Neural cell (in vitro differentiated cells): ENCODE results near the gene LUC7L3. TPM values are rescaled to one million over a fixed set of nuclear protein-coding genes. Genes with fewer than 3 reads are reported as not detected.

ENCODE experiments used
- H2AFZ ChIP-seq: fragments of 200-600, 300-800 bp; sonication (generic), shearing (Covaris generic); 2 replicates; pipeline ENCODE4 v1.6.0; 2014; ENCODE audit warnings: low read depth, mild to moderate bottlenecking, antibody characterized with exemption, low read length, moderate library complexity
- H3F3A ChIP-seq: fragments of 200-600 bp; shearing (Covaris generic); 2 replicates; pipeline ENCODE4 v1.6.1; 2016; ENCODE audit warnings: mild to moderate bottlenecking, moderate library complexity, mixed read lengths, antibody characterized with exemption, low read length; ENCODE audit not compliant: insufficient read depth, poor library complexity, severe bottlenecking
- H3K27ac ChIP-seq: fragments of 200-600, 300-800 bp; sonication (generic), shearing (Covaris generic); 2 replicates; pipeline ENCODE4 v1.5.1; 2014; ENCODE audit warnings: mild to moderate bottlenecking, low read length, moderate library complexity
- H3K27me3 ChIP-seq: fragments of 300-800, 200-600 bp; sonication (generic), shearing (Covaris generic); 2 replicates; pipeline ENCODE4 v1.6.0; 2014; ENCODE audit warnings: mild to moderate bottlenecking, low read depth, low read length, moderate library complexity; ENCODE audit not compliant: insufficient read depth
- H3K36me3 ChIP-seq: fragments of 300-800, 200-600 bp; sonication (generic), shearing (Covaris generic); 2 replicates; pipeline ENCODE4 v1.5.1; 2014; ENCODE audit warnings: mild to moderate bottlenecking, antibody characterized with exemption, low read length, moderate library complexity; ENCODE audit not compliant: insufficient read depth
- H3K4me2 ChIP-seq: fragments of 300-800, 200-600 bp; sonication (generic), shearing (Covaris generic); 2 replicates; pipeline ENCODE4 v1.6.0; 2014; ENCODE audit warnings: mild to moderate bottlenecking, low read length
- H3K4me3 ChIP-seq: fragments of 300-800, 200-600 bp; sonication (generic), shearing (Covaris generic); 2 replicates; pipeline ENCODE4 v1.5.1; 2014; ENCODE audit warnings: mild to moderate bottlenecking, low read length, moderate library complexity
- H3K79me2 ChIP-seq: fragments of 200-600 bp; shearing (Covaris generic); replicated peaks from 2 replicates; pipeline ENCODE4 v1.6.0; 2014; ENCODE audit warnings: mild to moderate bottlenecking, low read length, moderate library complexity; ENCODE audit not compliant: insufficient read depth
- H3K9ac ChIP-seq: fragments of 300-800, 200-600 bp; sonication (generic), shearing (Covaris generic); 2 replicates; pipeline ENCODE4 v1.6.1; 2016; ENCODE audit warnings: mild to moderate bottlenecking, low read length, mixed read lengths
- H3K9me2 ChIP-seq: fragments of 200-600 bp; shearing (Covaris generic); 2 replicates; pipeline ENCODE4 v1.6.1; 2016; ENCODE audit warnings: mild to moderate bottlenecking, low read length, mixed read lengths; ENCODE audit not compliant: insufficient read depth
- H3K9me3 ChIP-seq: fragments of 200-600, 300-800 bp; sonication (generic), shearing (Covaris generic); 2 replicates; pipeline ENCODE4 v1.6.1; 2016; ENCODE audit warnings: mild to moderate bottlenecking, mixed run types, low read length, moderate library complexity, mixed read lengths
- H4K20me1 ChIP-seq: fragments of 200-600 bp; shearing (Covaris generic); 2 replicates; pipeline ENCODE4 v1.6.1; 2016; ENCODE audit warnings: mild to moderate bottlenecking, mixed run types; ENCODE audit not compliant: insufficient read depth
- EP300 ChIP-seq: fragments of 450-650 bp; conservative IDR thresholded peaks from 2 replicates; pipeline ENCODE4 v1.6.1; 2014; ENCODE audit warnings: antibody characterized with exemption, mild to moderate bottlenecking, moderate library complexity; ENCODE audit not compliant: poor library complexity, severe bottlenecking
- EZH2 ChIP-seq: fragments of 200-600, 300-800 bp; shearing (Covaris generic), sonication (generic); IDR thresholded peaks from 2 replicates; pipeline ENCODE4 v1.6.1; 2014; ENCODE audit warnings: antibody characterized with exemption, low read length, borderline replicate concordance, mild to moderate bottlenecking; ENCODE audit not compliant: insufficient read depth, poor library complexity, severe bottlenecking
- MXI1 ChIP-seq: fragments of 450-650 bp; conservative IDR thresholded peaks from 2 replicates; pipeline ENCODE4 v1.6.1; 2014; ENCODE audit warnings: antibody characterized with exemption, mild to moderate bottlenecking; ENCODE audit not compliant: poor library complexity, severe bottlenecking
- POLR2AphosphoS5 ChIP-seq: IDR thresholded peaks from 2 replicates; pipeline ENCODE4 v1.6.1; 2012
- RAD21 ChIP-seq: fragments of 450-650 bp; conservative IDR thresholded peaks from 2 replicates; pipeline ENCODE4 v1.6.1; 2014; ENCODE audit warnings: antibody characterized with exemption, mild to moderate bottlenecking, moderate library complexity
- REST ChIP-seq: IDR thresholded peaks from 2 replicates; pipeline ENCODE4 v1.6.1; 2012; ENCODE audit warnings: borderline replicate concordance
- SMC3 ChIP-seq: fragments of 450-650 bp; conservative IDR thresholded peaks from 2 replicates; pipeline ENCODE4 v1.6.1; 2014; ENCODE audit warnings: antibody characterized with exemption, mild to moderate bottlenecking, moderate library complexity; ENCODE audit not compliant: poor library complexity
- TAF1 ChIP-seq: IDR thresholded peaks from 2 replicates; pipeline ENCODE4 v1.6.1; 2012; ENCODE audit warnings: low read depth
- polyA plus RNA-seq: library from polyadenylated mRNA; depleted of rRNA; stranded (reverse); fragments of >200 nt; gene quantifications from 2 replicates; pipeline ENCODE4 v1.2.3, GENCODE V29; 2014
- TF ChIP-seq, protein P1 (sequence below): fragments of 450-650 bp; IDR thresholded peaks from 2 replicates; pipeline ENCODE4 v1.5.1; 2014; ENCODE audit warnings: antibody characterized with exemption, mild to moderate bottlenecking, moderate library complexity; ENCODE audit not compliant: poor library complexity, severe bottlenecking

Gene LUC7L3
- polyA plus RNA-seq, 1 donor from 2014 or later, result 677 TPM

- no peak overlapping the region for H3K4me3 ChIP-seq
- H4K20me1 ChIP-seq, result peaks cover 9% of the 10 kb centered on the region
Measured at GRCh38 chr17:50735287-50735686, 15.9 kb downstream of the LUC7L3 start.

DNA sequence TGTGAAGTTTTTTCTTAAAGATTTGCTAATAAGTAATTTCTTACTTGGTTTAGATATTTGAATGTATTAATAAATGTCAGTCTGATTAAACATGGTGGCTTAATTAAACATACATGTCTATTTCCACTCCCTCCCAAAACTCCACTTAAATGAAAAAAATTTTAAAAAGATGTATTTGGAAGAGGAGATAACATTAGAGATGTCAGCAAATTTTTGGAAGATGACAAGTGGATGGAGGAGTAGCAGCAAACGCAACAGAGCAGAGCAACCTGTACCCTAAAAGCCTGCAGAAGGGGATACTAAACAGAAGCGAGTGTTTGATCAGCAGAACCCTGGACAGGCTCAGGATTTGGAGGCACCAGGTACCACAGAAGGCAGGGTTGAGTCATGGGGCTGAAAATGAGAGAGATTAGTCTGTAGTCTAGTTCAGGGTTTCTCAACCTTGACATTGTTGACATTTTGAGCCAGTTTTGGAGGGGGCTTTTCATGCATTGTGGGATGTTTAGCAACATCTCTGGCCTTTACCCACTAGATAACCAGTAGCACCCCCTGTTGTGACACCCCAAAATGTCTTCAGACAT, 17.8 kb downstream of the LUC7L3 start:
- Histone ChIP-seq H3K9ac (no peak overlapping the region), H2AFZ (no peak overlapping the region)

More at GRCh38 chr17:50735287-50735686, 15.9 kb downstream of the LUC7L3 start:
- Histone ChIP-seq H3K27ac (no peak overlapping the region), H3K9ac (no peak overlapping the region), H3K36me3 (peaks cover 8% of the 10 kb centered on the region), H3K79me2 (peaks cover 83% of the 10 kb centered on the region), H3K9me3 (no peaks in the 10 kb centered on the region), H3K9me2 (no peaks in the 10 kb centered on the region), H3K27me3 (no peaks in the 10 kb centered on the region), H3F3A (no peaks in the 10 kb centered on the region), H3K4me2 (no peak overlapping the region), H2AFZ (no peak overlapping the region)
- TF ChIP-seq TAF1 (no peak), SMC3 (no peak), POLR2AphosphoS5 (no peak), RAD21 (no peak)

More for the DNA sequence above, 17.8 kb downstream of the LUC7L3 start:
- Histone ChIP-seq H3K9me3 (no peaks in the 10 kb centered on the region), H3K27ac (no peak overlapping the region), H3F3A (no peaks in the 10 kb centered on the region), H3K27me3 (no peaks in the 10 kb centered on the region), H3K4me2 (no peak overlapping the region), H4K20me1 (peaks cover 6% of the 10 kb centered on the region), H3K4me3 (no peak overlapping the region), H3K36me3 (peaks cover 10% of the 10 kb centered on the region), H3K79me2 (peaks cover 68% of the 10 kb centered on the region), H3K9me2 (no peaks in the 10 kb centered on the region)
- TF ChIP-seq EZH2 (no peak), TAF1 (no peak), RAD21 (no peak), REST (no peak), MXI1 (no peak), SMC3 (no peak), POLR2AphosphoS5 (no peak), EP300 (no peak)
- TF ChIP-seq, protein P1, sequence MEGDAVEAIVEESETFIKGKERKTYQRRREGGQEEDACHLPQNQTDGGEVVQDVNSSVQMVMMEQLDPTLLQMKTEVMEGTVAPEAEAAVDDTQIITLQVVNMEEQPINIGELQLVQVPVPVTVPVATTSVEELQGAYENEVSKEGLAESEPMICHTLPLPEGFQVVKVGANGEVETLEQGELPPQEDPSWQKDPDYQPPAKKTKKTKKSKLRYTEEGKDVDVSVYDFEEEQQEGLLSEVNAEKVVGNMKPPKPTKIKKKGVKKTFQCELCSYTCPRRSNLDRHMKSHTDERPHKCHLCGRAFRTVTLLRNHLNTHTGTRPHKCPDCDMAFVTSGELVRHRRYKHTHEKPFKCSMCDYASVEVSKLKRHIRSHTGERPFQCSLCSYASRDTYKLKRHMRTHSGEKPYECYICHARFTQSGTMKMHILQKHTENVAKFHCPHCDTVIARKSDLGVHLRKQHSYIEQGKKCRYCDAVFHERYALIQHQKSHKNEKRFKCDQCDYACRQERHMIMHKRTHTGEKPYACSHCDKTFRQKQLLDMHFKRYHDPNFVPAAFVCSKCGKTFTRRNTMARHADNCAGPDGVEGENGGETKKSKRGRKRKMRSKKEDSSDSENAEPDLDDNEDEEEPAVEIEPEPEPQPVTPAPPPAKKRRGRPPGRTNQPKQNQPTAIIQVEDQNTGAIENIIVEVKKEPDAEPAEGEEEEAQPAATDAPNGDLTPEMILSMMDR, result no peak
